Body of pancreas (tissue), 4 donors: ENCODE data around the gene DOCK2. TPM values are rescaled to one million over a fixed set of nuclear protein-coding genes. Genes with fewer than 3 reads are reported as not detected.

Experiments
- ATAC-seq: fragments of 150-250 bp; one replicate; pipeline ENCODE4 v1.9.1; 2016
- DNase-seq, 4 donors: peaks; one replicate each; pipeline ENCODE4 v3.0.0-alpha.2; 2019
- H3K27ac ChIP-seq, 4 donors: fragments of 200-600 bp; sonication (generic); 1 replicate in 3 of 4; 2 replicates in 1 of 4; pipeline versions ENCODE4 v1.5.1 to v1.6.1; 2016 to 2019; ENCODE audit warnings: mild to moderate bottlenecking in 1 of 4, mixed read lengths in 1 of 4, moderate library complexity in 1 of 4
- H3K27me3 ChIP-seq, 2 donors: fragments of 200-600 bp; sonication (generic); one replicate each; pipeline ENCODE4 v1.6.0; 2016; ENCODE audit warnings: mild to moderate bottlenecking in 1 of 2
- H3K36me3 ChIP-seq, 2 donors: fragments of 200-600 bp; sonication (generic); replicated peaks in 1 of 2; 2 replicates each; pipeline ENCODE4 v1.5.1; 2016; ENCODE audit warnings: low read depth in 2 of 2; ENCODE audit not compliant: insufficient read depth in 1 of 2
- H3K4me1 ChIP-seq: fragments of 200-600 bp; sonication (generic); one replicate; pipeline ENCODE4 v1.6.0; 2016
- H3K4me3 ChIP-seq, 2 donors: fragments of 200-600 bp; sonication (generic); 1 replicate in 1 of 2; 2 replicates in 1 of 2; pipeline ENCODE4 v1.5.1; 2016 to 2019
- H3K9me3 ChIP-seq, 3 donors: fragments of 200-600 bp; sonication (generic); 1 replicate in 2 of 3; 2 replicates in 1 of 3; pipeline ENCODE4 v1.5.1; 2016
- POLR2A ChIP-seq, 3 donors: fragments of 450-650 bp; IDR thresholded peaks; one replicate each; pipeline ENCODE4 v1.6.1; 2016; ENCODE audit warnings: antibody characterized with exemption in 3 of 3, mild to moderate bottlenecking in 2 of 3
- WGBS, 2 donors: methylation state at CpG; one replicate each; pipeline ENCODE4 v1.1.5; 2017; 5-methylcytosine and 5-hydroxymethylcytosine counted together
- intact Hi-C: fragments of 100-400 bp; cut with DNase I; formaldehyde crosslinking; loops from one replicate; pipeline ENCODE4 v1.15.1; 2023
- total RNA-seq, 2 donors: library from RNA; depleted of rRNA; stranded (reverse); fragments of >200 nt; gene quantifications; one replicate each; pipeline ENCODE4 v1.1.0, GENCODE V29; 2016
- TF ChIP-seq, protein P1 (sequence below), 7 experiments: fragments of 450-650 bp in 4 of 7; fragments of 200-600 bp in 3 of 7; sonication (generic) in 3 of 7; IDR thresholded peaks; one replicate each; pipeline ENCODE4 v1.5.1; 2016 to 2019; ENCODE audit warnings: antibody characterized with exemption in 7 of 7

Gene DOCK2
- total RNA-seq, 2 donors from 2014 or later: 3.1 to 7.6 TPM

- intact Hi-C loops: no loop called here
- Histone ChIP-seq H3K4me1 (no peaks in the 10 kb centered on the region), H3K36me3 (no peaks in the 10 kb centered on the region), H3K27ac (no peak overlapping the region), H3K4me3 (no peak overlapping the region), H3K9me3 (no peaks in the 10 kb centered on the region), H3K27me3 (no peaks in the 10 kb centered on the region)
- no peak for DNase-seq
- no peak for ATAC-seq
- TF ChIP-seq, protein P1, sequence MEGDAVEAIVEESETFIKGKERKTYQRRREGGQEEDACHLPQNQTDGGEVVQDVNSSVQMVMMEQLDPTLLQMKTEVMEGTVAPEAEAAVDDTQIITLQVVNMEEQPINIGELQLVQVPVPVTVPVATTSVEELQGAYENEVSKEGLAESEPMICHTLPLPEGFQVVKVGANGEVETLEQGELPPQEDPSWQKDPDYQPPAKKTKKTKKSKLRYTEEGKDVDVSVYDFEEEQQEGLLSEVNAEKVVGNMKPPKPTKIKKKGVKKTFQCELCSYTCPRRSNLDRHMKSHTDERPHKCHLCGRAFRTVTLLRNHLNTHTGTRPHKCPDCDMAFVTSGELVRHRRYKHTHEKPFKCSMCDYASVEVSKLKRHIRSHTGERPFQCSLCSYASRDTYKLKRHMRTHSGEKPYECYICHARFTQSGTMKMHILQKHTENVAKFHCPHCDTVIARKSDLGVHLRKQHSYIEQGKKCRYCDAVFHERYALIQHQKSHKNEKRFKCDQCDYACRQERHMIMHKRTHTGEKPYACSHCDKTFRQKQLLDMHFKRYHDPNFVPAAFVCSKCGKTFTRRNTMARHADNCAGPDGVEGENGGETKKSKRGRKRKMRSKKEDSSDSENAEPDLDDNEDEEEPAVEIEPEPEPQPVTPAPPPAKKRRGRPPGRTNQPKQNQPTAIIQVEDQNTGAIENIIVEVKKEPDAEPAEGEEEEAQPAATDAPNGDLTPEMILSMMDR (IDR thresholded peaks at IDR 0.05): no peak
- TF ChIP-seq POLR2A (IDR thresholded peaks at IDR 0.05): no peak
- 37 to 41% methylated on average over 3 of the region's 3 CpGs for WGBS, 2 donors
These were observed 223.5 kb downstream of the DOCK2 start for GRCh38 chr5:169860585-169860984.

DNA sequence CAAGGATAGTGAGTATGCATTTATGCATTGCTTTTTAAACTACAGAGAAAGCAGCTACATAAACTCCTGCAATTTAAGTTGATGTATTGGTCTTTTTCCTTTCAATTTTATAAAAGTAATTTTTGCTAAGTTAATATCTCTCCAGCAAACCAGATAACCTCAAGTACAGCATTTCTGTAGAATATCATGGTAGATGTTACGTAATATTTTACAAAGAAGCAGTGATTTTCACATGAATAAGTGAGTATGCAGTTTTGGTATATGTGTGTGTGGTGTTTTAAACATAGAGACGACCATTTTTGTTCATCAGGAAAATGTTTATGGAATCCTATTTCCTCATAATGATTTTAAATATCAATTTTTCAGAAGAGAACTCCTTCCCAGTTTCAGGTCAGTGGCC, 224.4 kb downstream of the DOCK2 start:
- DNase-seq (no peak), ATAC-seq (no peak)
- Histone ChIP-seq H3K27me3 (no peaks in the 10 kb centered on the region), H3K4me3 (no peak overlapping the region), H3K27ac (no peak overlapping the region), H3K9me3 (no peaks in the 10 kb centered on the region), H3K36me3 (no peaks in the 10 kb centered on the region), H3K4me1 (no peaks in the 10 kb centered on the region)
- TF ChIP-seq, protein P1 (IDR thresholded peaks at IDR 0.05): no peak
- no peak for TF ChIP-seq POLR2A (IDR thresholded peaks at IDR 0.05)
- intact Hi-C loops: no loop called here
- 63 to 73% methylated on average over 2 of the region's 2 CpGs for WGBS, 2 donors

GRCh38 chr5:169861934-169862333, 224.9 kb downstream of the DOCK2 start:
- no peaks in the 10 kb centered on the region for H3K27me3 ChIP-seq
- H3K9me3 ChIP-seq: no peaks in the 10 kb centered on the region
- intact Hi-C loops: no loop called here
- no peaks in the 10 kb centered on the region for H3K4me1 ChIP-seq
- H3K36me3 ChIP-seq: no peaks in the 10 kb centered on the region
- TF ChIP-seq POLR2A (IDR thresholded peaks at IDR 0.05): no peak
- TF ChIP-seq, protein P1 (IDR thresholded peaks at IDR 0.05): no peak
- H3K27ac ChIP-seq: no peak overlapping the region
- DNase-seq (no peak), ATAC-seq (no peak)
- 69 to 87% methylated on average over 2 of the region's 2 CpGs for WGBS, 2 donors
- H3K4me3 ChIP-seq: no peak overlapping the region

DNA sequence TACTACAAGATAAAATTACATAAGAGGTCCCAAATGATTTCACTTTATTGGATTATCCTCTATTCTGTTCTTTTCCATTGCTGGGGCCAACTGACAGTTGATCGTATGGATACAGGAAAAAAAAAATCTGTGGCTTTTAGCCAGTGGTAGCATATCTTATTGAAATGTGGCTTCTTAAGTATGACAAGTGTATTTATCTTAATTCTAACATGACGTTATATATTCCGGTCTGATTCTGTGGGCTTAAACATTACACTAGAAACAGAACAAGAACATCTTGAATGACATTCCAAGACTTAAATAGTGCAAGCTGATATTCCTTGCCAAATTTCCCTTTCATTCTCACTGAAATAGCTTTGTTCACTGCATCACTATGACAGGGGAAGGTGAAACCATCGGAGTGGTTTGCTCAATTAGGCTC, 225.3 kb downstream of the DOCK2 start:
- H3K36me3 ChIP-seq: no peaks in the 10 kb centered on the region
- intact Hi-C loops: no loop called here
- H3K9me3 ChIP-seq: no peaks in the 10 kb centered on the region
- H3K4me1 ChIP-seq: no peaks in the 10 kb centered on the region
- no peak overlapping the region for H3K27ac ChIP-seq
- WGBS, 2 donors: 73% methylated on average over 4 of the region's 4 CpGs
- ATAC-seq (no peak), DNase-seq (no peak)
- TF ChIP-seq POLR2A (IDR thresholded peaks at IDR 0.05): no peak
- TF ChIP-seq, protein P1 (IDR thresholded peaks at IDR 0.05): no peak
- no peak overlapping the region for H3K4me3 ChIP-seq
- H3K27me3 ChIP-seq: no peaks in the 10 kb centered on the region

GRCh38 chr5:169864483-169864882, 227.4 kb downstream of the DOCK2 start:
- DNase-seq (no peak), ATAC-seq (no peak)
- no peak for TF ChIP-seq POLR2A (IDR thresholded peaks at IDR 0.05)
- TF ChIP-seq, protein P1 (IDR thresholded peaks at IDR 0.05): no peak
- Histone ChIP-seq H3K27me3 (no peaks in the 10 kb centered on the region), H3K27ac (no peak overlapping the region), H3K9me3 (no peaks in the 10 kb centered on the region), H3K36me3 (no peaks in the 10 kb centered on the region), H3K4me1 (no peaks in the 10 kb centered on the region), H3K4me3 (no peak overlapping the region)
- intact Hi-C loops: no loop called here
- 72 to 77% methylated on average over 1 of the region's 1 CpG for WGBS, 2 donors
